Natural killer cell (primary cell): ENCODE data around the gene RASGEF1C. TPM values are rescaled to one million over a fixed set of nuclear protein-coding genes. Genes with fewer than 3 reads are reported as not detected.

Source experiments
- ATAC-seq, 3 donors: fragments of 150-1000 bp in 2 of 3; fragments of 200-7000 bp in 1 of 3; cut with Tn5 transposase; 1 replicate in 1 of 3; 2 replicates in 2 of 3; pipeline ENCODE4 v1.10.0; 2021; ENCODE audit warnings: mild to moderate bottlenecking in 2 of 3, moderate library complexity in 2 of 3
- DNase-seq, 2 donors: peaks; one replicate each; pipeline versions ENCODE4 v3.0.0 to v3.0.0-alpha.2; 2013 to 2021; ENCODE audit warnings: mixed read lengths in 1 of 2
- H3K27ac ChIP-seq: one replicate; pipeline ENCODE4 v1.5.1; 2013; ENCODE audit warnings: mild to moderate bottlenecking, low read length
- H3K27me3 ChIP-seq: one replicate; pipeline ENCODE4 v1.6.1; 2013; ENCODE audit warnings: low read length; ENCODE audit not compliant: control insufficient read depth, insufficient read depth
- H3K36me3 ChIP-seq: one replicate; pipeline ENCODE4 v1.6.1; 2013; ENCODE audit warnings: low read length; ENCODE audit not compliant: control insufficient read depth, insufficient read depth
- H3K4me1 ChIP-seq: one replicate; pipeline ENCODE4 v1.6.1; 2013; ENCODE audit warnings: low read length; ENCODE audit not compliant: control insufficient read depth, insufficient read depth
- H3K4me3 ChIP-seq: one replicate; pipeline ENCODE4 v1.5.1; 2013; ENCODE audit warnings: low read length
- H3K9me3 ChIP-seq: one replicate; pipeline ENCODE4 v1.6.1; 2013; ENCODE audit warnings: low read length; ENCODE audit not compliant: control insufficient read depth, insufficient read depth
- H3K27ac Mint-ChIP-seq, 2 donors: one replicate each; pipeline ENCODE4 v1.8.0; 2022; ENCODE audit warnings: mild to moderate bottlenecking in 2 of 2, mixed read lengths in 2 of 2, moderate library complexity in 1 of 2
- H3K27me3 Mint-ChIP-seq, 2 donors: one replicate each; pipeline ENCODE4 v1.8.0; 2022; ENCODE audit warnings: low read depth in 2 of 2, mixed read lengths in 2 of 2
- H3K36me3 Mint-ChIP-seq: one replicate; pipeline ENCODE4 v1.8.0; 2022; ENCODE audit warnings: mixed read lengths
- H3K4me1 Mint-ChIP-seq, 2 donors: one replicate each; pipeline ENCODE4 v1.8.0; 2022; ENCODE audit warnings: mixed read lengths in 2 of 2
- H3K4me3 Mint-ChIP-seq: one replicate; pipeline ENCODE4 v1.8.0; 2022; ENCODE audit warnings: mild to moderate bottlenecking, moderate library complexity, mixed read lengths
- H3K9me3 Mint-ChIP-seq, 2 donors: one replicate each; pipeline ENCODE4 v1.8.0; 2022; ENCODE audit warnings: mixed read lengths in 2 of 2
- CTCF ChIP-seq: fragments of 200-600 bp; IDR thresholded peaks from one replicate; pipeline ENCODE4 v1.8.0; 2022; ENCODE audit warnings: antibody characterized with exemption
- WGBS: methylation state at CpG from one replicate; pipeline ENCODE4 v1.1.7; 2013; ENCODE audit warnings: missing lambda C conversion rate; ENCODE audit not compliant: insufficient coverage; 5-methylcytosine and 5-hydroxymethylcytosine counted together
- intact Hi-C: fragments of 100-400 bp; cut with micrococcal nuclease; formaldehyde crosslinking; loops from one replicate; pipeline ENCODE4 v1.14.2; 2022
- total RNA-seq, 4 donors: library from RNA; stranded (reverse); fragments of 120-200 nt in 1 of 4; gene quantifications; one replicate each; pipeline versions ENCODE4 v1.2.3 to v1.2.4, GENCODE V29; 2013 to 2022

RASGEF1C gene
- total RNA-seq, 3 donors from 2014 or later (not counting 1 experiment from before 2014, with no cell fraction given): not detected

GRCh38 chr5:180068519-180069090, 140.4 kb downstream of the RASGEF1C start:
- no peak for TF ChIP-seq CTCF
- Mint-ChIP-seq H3K9me3 (no peaks in the 10 kb centered on the region), H3K36me3 (no peaks in the 10 kb centered on the region), H3K4me1 (peaks cover 30 to 43% of the 10 kb centered on the region in 2 donors), H3K27ac (no peak overlapping the region), H3K4me3 (no peak overlapping the region), H3K27me3 (peaks cover 0 to 7% of the 10 kb centered on the region in 2 donors)
- Histone ChIP-seq H3K4me1 (peaks cover 19% of the 10 kb centered on the region), H3K4me3 (no peak overlapping the region), H3K27ac (no peak overlapping the region), H3K27me3 (no peaks in the 10 kb centered on the region), H3K9me3 (no peaks in the 10 kb centered on the region), H3K36me3 (no peaks in the 10 kb centered on the region)
- no peak for DNase-seq
- intact Hi-C loops: no loop called here
- ATAC-seq: no peak
- 65% methylated on average over 5 of the region's 6 CpGs for WGBS

- intact Hi-C loops: no loop called here
- Mint-ChIP-seq H3K36me3 (no peaks in the 10 kb centered on the region), H3K9me3 (no peaks in the 10 kb centered on the region), H3K27ac (no peak overlapping the region), H3K4me3 (no peak overlapping the region), H3K4me1 (peaks cover 30 to 43% of the 10 kb centered on the region in 2 donors), H3K27me3 (peaks cover 3 to 7% of the 10 kb centered on the region in 2 donors)
- DNase-seq: no peak
- no peak overlapping the region for H3K4me3 ChIP-seq
- 89% methylated on average over 4 of the region's 4 CpGs for WGBS
- H3K4me1 ChIP-seq: peaks cover 19% of the 10 kb centered on the region
- no peaks in the 10 kb centered on the region for H3K27me3 ChIP-seq
- H3K36me3 ChIP-seq: no peaks in the 10 kb centered on the region
- no peak overlapping the region for H3K27ac ChIP-seq
- H3K9me3 ChIP-seq: no peaks in the 10 kb centered on the region
- no peak for TF ChIP-seq CTCF
- ATAC-seq: no peak
Measured at GRCh38 chr5:180067986-180068385, 141.0 kb downstream of the RASGEF1C start.

GRCh38 chr5:180060192-180060591, 148.8 kb downstream of the RASGEF1C start:
- H3K27ac Mint-ChIP-seq: no peak overlapping the region
- no peak for ATAC-seq
- no peak for TF ChIP-seq CTCF

GRCh38 chr5:180059326-180059725, 149.7 kb downstream of the RASGEF1C start:
- Mint-ChIP-seq H3K27me3 (peaks cover 0 to 3% of the 10 kb centered on the region in 2 donors), H3K4me3 (no peak overlapping the region), H3K36me3 (no peaks in the 10 kb centered on the region), H3K4me1 (peaks cover 13 to 15% of the 10 kb centered on the region in 2 donors), H3K27ac (no peak overlapping the region), H3K9me3 (no peaks in the 10 kb centered on the region)
- no peaks in the 10 kb centered on the region for H3K9me3 ChIP-seq
- H3K4me3 ChIP-seq: no peak overlapping the region
- intact Hi-C loops: no loop called here
- DNase-seq (no peak), ATAC-seq (no peak)
- WGBS: 93% methylated on average over 6 of the region's 6 CpGs
- H3K36me3 ChIP-seq: no peaks in the 10 kb centered on the region
- H3K27ac ChIP-seq: no peak overlapping the region
- TF ChIP-seq CTCF: no peak
- H3K4me1 ChIP-seq: no peaks in the 10 kb centered on the region
- no peaks in the 10 kb centered on the region for H3K27me3 ChIP-seq

More at GRCh38 chr5:180060192-180060591, 148.8 kb downstream of the RASGEF1C start:
- no peak overlapping the region for H3K27ac ChIP-seq
- H3K4me1 ChIP-seq: no peaks in the 10 kb centered on the region
- Mint-ChIP-seq H3K27me3 (peaks cover 0 to 3% of the 10 kb centered on the region in 2 donors), H3K4me1 (peaks cover 13 to 15% of the 10 kb centered on the region in 2 donors), H3K36me3 (no peaks in the 10 kb centered on the region), H3K9me3 (no peaks in the 10 kb centered on the region), H3K4me3 (no peak overlapping the region)
- H3K4me3 ChIP-seq: no peak overlapping the region
- intact Hi-C loops: no loop called here
- 97% methylated on average over 7 of the region's 7 CpGs for WGBS
- no peak for DNase-seq
- no peaks in the 10 kb centered on the region for H3K27me3 ChIP-seq
- no peaks in the 10 kb centered on the region for H3K9me3 ChIP-seq
- H3K36me3 ChIP-seq: no peaks in the 10 kb centered on the region
